ENCODE measurements around the gene AHI1. TPM values are rescaled to one million over a fixed set of nuclear protein-coding genes. Genes with fewer than 3 reads are reported as not detected.

Gene AHI1
- total RNA-seq, 2 experiments from 2014 or later = 21.1 to 27.5 TPM

GRCh38 chr6:135534773-135535380 is 37.3 kb upstream of the AHI1 start:
- Mint-ChIP-seq H3K36me3 (ENCODE audit: low read depth) (no peaks in the 10 kb centered on the region), H3K9me3 (no peaks in the 10 kb centered on the region), H3K4me3 (no peak overlapping the region), H3K27ac (no peak overlapping the region), H3K4me1 (ENCODE audit: low read depth) (peaks cover 6% of the 10 kb centered on the region), H3K27me3 (no peaks in the 10 kb centered on the region)
- ATAC-seq (ENCODE audit: poor library complexity) (no peak), DNase-seq (no peak)
- ChIA-PET POLR2A (no interaction called here), CTCF (interaction anchor here (1.2 to 2.4 kb wide), 5 partner anchors 8 to 691 kb away, joined by 3 to 26 read pairs (median 4); no protein-coding TSS in a partner anchor)
- no peak for TF ChIP-seq CTCF (IDR thresholded peaks at IDR 0.05)
- H3K9me3 ChIP-seq (ENCODE audit: control insufficient read depth in 1 of 2, insufficient read depth in 1 of 2, low read length in 2 of 2) = no peaks in the 10 kb centered on the region
- intact Hi-C loops (cut with DNase I, micrococcal nuclease) = loop anchor here (5.0 kb wide), 2 partner anchors 83 to 377 kb away; no protein-coding TSS in a partner anchor
- no peak overlapping the region for H3K27ac ChIP-seq (ENCODE audit: low read depth in 1 of 2, low read length in 2 of 2)
- H3K4me1 ChIP-seq (ENCODE audit: insufficient read depth, low read length) = peaks cover 5% of the 10 kb centered on the region
- H3K4me3 ChIP-seq (ENCODE audit: low read length) = no peak overlapping the region
- no peaks in the 10 kb centered on the region for H3K36me3 ChIP-seq (ENCODE audit: insufficient read depth, low read length)
- no peaks in the 10 kb centered on the region for H3K27me3 ChIP-seq (ENCODE audit: control insufficient read depth in 1 of 2, insufficient read depth in 2 of 2, low read length in 2 of 2)

GRCh38 chr6:135532559-135532958 is 35.0 kb upstream of the AHI1 start:
- Mint-ChIP-seq H3K4me1 (ENCODE audit: low read depth) (peaks cover 6% of the 10 kb centered on the region), H3K36me3 (ENCODE audit: low read depth) (no peaks in the 10 kb centered on the region), H3K4me3 (no peak overlapping the region), H3K27ac (no peak overlapping the region), H3K27me3 (no peaks in the 10 kb centered on the region), H3K9me3 (no peaks in the 10 kb centered on the region)
- ATAC-seq (ENCODE audit: poor library complexity) = no peak
- no peak for TF ChIP-seq CTCF (IDR thresholded peaks at IDR 0.05)
- Histone ChIP-seq H3K4me3 (ENCODE audit: low read length) (no peak overlapping the region), H3K27ac (ENCODE audit: low read depth in 1 of 2, low read length in 2 of 2) (no peak overlapping the region), H3K9me3 (ENCODE audit: control insufficient read depth in 1 of 2, insufficient read depth in 1 of 2, low read length in 2 of 2) (no peaks in the 10 kb centered on the region), H3K4me1 (ENCODE audit: insufficient read depth, low read length) (peaks cover 5% of the 10 kb centered on the region), H3K36me3 (ENCODE audit: insufficient read depth, low read length) (no peaks in the 10 kb centered on the region), H3K27me3 (ENCODE audit: control insufficient read depth in 1 of 2, insufficient read depth in 2 of 2, low read length in 2 of 2) (no peaks in the 10 kb centered on the region)
- ChIA-PET CTCF (no interaction called here), POLR2A (no interaction called here)
- intact Hi-C loops (cut with DNase I, micrococcal nuclease) = no loop called here
- no peak for DNase-seq

DNA sequence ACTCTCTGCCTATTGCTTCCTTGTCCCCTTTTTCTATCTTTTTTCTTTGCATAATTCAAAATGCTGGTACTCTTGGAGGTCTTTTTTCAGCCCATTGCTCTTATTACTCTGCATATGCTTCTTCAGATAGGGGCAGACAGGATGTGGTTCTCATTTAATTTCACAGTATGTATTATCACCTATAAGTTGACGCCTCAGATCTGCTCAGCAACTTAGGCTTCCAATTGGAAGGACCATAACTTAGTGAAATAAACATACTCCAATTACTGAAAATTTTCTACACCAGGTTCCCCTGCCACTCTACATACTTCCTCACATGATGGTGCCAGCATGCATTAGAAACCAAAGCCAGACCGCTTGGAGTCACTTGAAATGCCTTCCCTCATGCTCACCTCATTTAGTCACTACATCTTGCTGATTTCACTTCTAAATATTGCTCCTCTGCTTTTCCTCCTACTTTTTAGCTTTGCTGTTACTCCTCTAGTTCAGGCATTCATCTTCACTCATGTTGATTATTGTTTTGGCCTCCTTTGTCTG is 34.5 kb upstream of the AHI1 start:
- peaks cover 6% of the 10 kb centered on the region for H3K4me1 Mint-ChIP-seq (ENCODE audit: low read depth)
- H3K36me3 Mint-ChIP-seq (ENCODE audit: low read depth) = no peaks in the 10 kb centered on the region
- intact Hi-C loops (cut with DNase I, micrococcal nuclease) = no loop called here
- Histone ChIP-seq H3K27ac (ENCODE audit: low read depth in 1 of 2, low read length in 2 of 2) (no peak overlapping the region), H3K4me3 (ENCODE audit: low read length) (no peak overlapping the region), H3K27me3 (ENCODE audit: control insufficient read depth in 1 of 2, insufficient read depth in 2 of 2, low read length in 2 of 2) (no peaks in the 10 kb centered on the region), H3K36me3 (ENCODE audit: insufficient read depth, low read length) (no peaks in the 10 kb centered on the region), H3K9me3 (ENCODE audit: control insufficient read depth in 1 of 2, insufficient read depth in 1 of 2, low read length in 2 of 2) (no peaks in the 10 kb centered on the region), H3K4me1 (ENCODE audit: insufficient read depth, low read length) (peaks cover 5% of the 10 kb centered on the region)
- DNase-seq (peak in 1 of 14 experiments; percentile 45), ATAC-seq (ENCODE audit: poor library complexity) (no peak)
- no peak for TF ChIP-seq CTCF (IDR thresholded peaks at IDR 0.05)
- ChIA-PET POLR2A (no interaction called here), CTCF (no interaction called here)
- no peak overlapping the region for H3K4me3 Mint-ChIP-seq
- H3K9me3 Mint-ChIP-seq = no peaks in the 10 kb centered on the region
- no peaks in the 10 kb centered on the region for H3K27me3 Mint-ChIP-seq
- H3K27ac Mint-ChIP-seq = no peak overlapping the region

Data from CD4-positive, alpha-beta T cell (primary cell).